ENCODE results near the gene NPSR1.

Gene NPSR1

GRCh38 chr7:34844406-34844805, 186.4 kb downstream of the NPSR1 start:
- H3K27ac ChIP-seq, result no peak overlapping the region
- no peak overlapping the region for H3K4me3 ChIP-seq (ENCODE audit: low read depth, low read length)
- peaks cover 2% of the 10 kb centered on the region for H3K9me3 ChIP-seq (ENCODE audit: severe bottlenecking)
- H3K36me3 ChIP-seq, result no peaks in the 10 kb centered on the region
- H3K27me3 ChIP-seq (ENCODE audit: insufficient read depth, low read depth, severe bottlenecking), result no peaks in the 10 kb centered on the region
- no peak for DNase-seq
- no peak for TF ChIP-seq CTCF (IDR thresholded peaks at IDR 0.05; ENCODE audit: low read depth, low read length)

GRCh38 chr7:34844936-34845665, 187.1 kb downstream of the NPSR1 start:
- no peak for TF ChIP-seq CTCF (IDR thresholded peaks at IDR 0.05; ENCODE audit: low read depth, low read length)
- no peak for DNase-seq
- H3K27me3 ChIP-seq (ENCODE audit: insufficient read depth, low read depth, severe bottlenecking), result no peaks in the 10 kb centered on the region
- H3K9me3 ChIP-seq (ENCODE audit: severe bottlenecking), result peaks cover 2% of the 10 kb centered on the region
- no peak overlapping the region for H3K27ac ChIP-seq
- no peak overlapping the region for H3K4me3 ChIP-seq (ENCODE audit: low read depth, low read length)
- no peaks in the 10 kb centered on the region for H3K36me3 ChIP-seq

GRCh38 chr7:34845666-34846361, 187.8 kb downstream of the NPSR1 start:
- no peak overlapping the region for H3K27ac ChIP-seq
- peaks cover 2% of the 10 kb centered on the region for H3K9me3 ChIP-seq (ENCODE audit: severe bottlenecking)
- H3K27me3 ChIP-seq (ENCODE audit: insufficient read depth, low read depth, severe bottlenecking), result no peaks in the 10 kb centered on the region
- no peak for DNase-seq
- no peak overlapping the region for H3K4me3 ChIP-seq (ENCODE audit: low read depth, low read length)
- H3K36me3 ChIP-seq, result no peaks in the 10 kb centered on the region
- peak; percentile 31; the same call in 1 of the 2 replicates for TF ChIP-seq CTCF (IDR thresholded peaks at IDR 0.05; ENCODE audit: low read depth, low read length)

GRCh38 chr7:34846976-34847375, 189.0 kb downstream of the NPSR1 start:
- H3K9me3 ChIP-seq (ENCODE audit: severe bottlenecking), result peaks cover 2% of the 10 kb centered on the region
- no peak for DNase-seq
- no peak for TF ChIP-seq CTCF (IDR thresholded peaks at IDR 0.05; ENCODE audit: low read depth, low read length)
- H3K27ac ChIP-seq, result no peak overlapping the region
- no peaks in the 10 kb centered on the region for H3K36me3 ChIP-seq
- H3K4me3 ChIP-seq (ENCODE audit: low read depth, low read length), result no peak overlapping the region
- no peaks in the 10 kb centered on the region for H3K27me3 ChIP-seq (ENCODE audit: insufficient read depth, low read depth, severe bottlenecking)

- Histone ChIP-seq H3K27me3 (ENCODE audit: insufficient read depth, low read depth, severe bottlenecking) (no peaks in the 10 kb centered on the region), H3K4me3 (ENCODE audit: low read depth, low read length) (no peak overlapping the region), H3K36me3 (no peaks in the 10 kb centered on the region), H3K27ac (no peak overlapping the region), H3K9me3 (ENCODE audit: severe bottlenecking) (no peaks in the 10 kb centered on the region)
- no peak for DNase-seq
- TF ChIP-seq CTCF (IDR thresholded peaks at IDR 0.05; ENCODE audit: low read depth, low read length), result no peak
Measured at GRCh38 chr7:34848670-34849069, 190.7 kb downstream of the NPSR1 start.

Data from WERI-Rb-1 (cell line).